OCI-M2 (cell line): ENCODE results near the gene FUS.
"Not testable (repeated sequence)": the region's sequence is repeated elsewhere in the genome, so short reads cannot be mapped to it uniquely, and the experiment has no call there.

Experiments
- DNase-seq: peaks from one replicate; lab custom pipeline; 2025; ENCODE audit not compliant: unreplicated experiment; lab: John Stamatoyannopoulos, UW

The FUS gene

GRCh38 chr16:31143694-31144148, 36.2 kb upstream of the FUS start:
- no peak for DNase-seq

- not testable (repeated sequence) for DNase-seq
Observed at GRCh38 chr16:31144418-31144817, 35.5 kb upstream of the FUS start.

- no peak for DNase-seq
Observed at GRCh38 chr16:31145398-31145990, 34.4 kb upstream of the FUS start.

GRCh38 chr16:31147574-31147973, 32.4 kb upstream of the FUS start:
- DNase-seq: no peak

GRCh38 chr16:31148281-31148728, 31.6 kb upstream of the FUS start:
- DNase-seq: no peak

GRCh38 chr16:31148896-31149295, 31.0 kb upstream of the FUS start:
- DNase-seq: no peak

GRCh38 chr16:31149332-31149731, 30.6 kb upstream of the FUS start:
- no peak for DNase-seq

- DNase-seq: no peak
Observed at GRCh38 chr16:31149894-31150890, 29.7 kb upstream of the FUS start, which contains the start of gene PRSS36. PRSS36 (minus strand) TSS chr16:31150066; CDS start chr16:31150035, 31 bp downstream.

- not testable (repeated sequence) for DNase-seq
Observed at GRCh38 chr16:31150976-31151375, 29.0 kb upstream of the FUS start.

GRCh38 chr16:31157136-31157535, 22.8 kb upstream of the FUS start:
- DNase-seq: no peak

GRCh38 chr16:31167315-31167714, 12.6 kb upstream of the FUS start:
- DNase-seq: no peak

- no peak for DNase-seq
Observed at GRCh38 chr16:31168848-31169247, 11.1 kb upstream of the FUS start.

- DNase-seq: not testable (repeated sequence)
Observed at GRCh38 chr16:31170048-31170447, 9.9 kb upstream of the FUS start.

GRCh38 chr16:31177136-31177535, 2.8 kb upstream of the FUS start:
- no peak for DNase-seq

- no peak for DNase-seq
Observed at GRCh38 chr16:31179219-31179746, 656 bp upstream of the FUS start.

GRCh38 chr16:31181102-31181830, 1.3 kb downstream of the FUS start:
- no peak for DNase-seq

GRCh38 chr16:31182391-31182790, 2.5 kb downstream of the FUS start:
- no peak for DNase-seq

- no peak for DNase-seq
Observed at GRCh38 chr16:31183432-31184428, 3.8 kb downstream of the FUS start.

- no peak for DNase-seq
Observed at GRCh38 chr16:31184888-31185287, 4.9 kb downstream of the FUS start.

GRCh38 chr16:31185339-31185738, 5.4 kb downstream of the FUS start:
- no peak for DNase-seq
